ENCODE data around the gene TMCO2.
"Not testable (repeated sequence)": the region's sequence is repeated elsewhere in the genome, so short reads cannot be mapped to it uniquely, and the experiment has no call there.

The TMCO2 gene

DNA sequence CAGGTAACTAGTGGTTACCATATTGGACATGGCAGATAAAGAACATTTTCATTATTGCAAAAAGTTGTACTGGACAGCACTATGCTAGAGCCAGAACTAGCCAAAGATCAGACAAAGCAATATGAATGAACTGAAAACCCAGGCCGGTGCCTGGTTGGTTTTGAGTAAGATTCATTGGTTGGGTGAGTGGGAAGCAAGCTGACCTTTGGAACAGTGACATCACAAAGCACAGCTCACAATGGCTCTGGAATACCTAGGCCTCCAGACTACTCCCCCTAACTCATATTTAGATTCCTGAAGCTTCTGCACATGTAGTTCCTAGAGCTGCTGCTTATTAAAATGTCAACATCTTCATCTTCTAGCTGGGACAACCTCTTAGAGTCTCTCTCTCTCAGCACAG, at the start of gene TMCO2:
TSS of gene TMCO2 (plus strand) at position 283 of the 400 bp plus-strand sequence. CDS start at position 340, 57 bp downstream.
- no peak for DNase-seq (ENCODE audit: low read depth in 2 of 2)

DNA sequence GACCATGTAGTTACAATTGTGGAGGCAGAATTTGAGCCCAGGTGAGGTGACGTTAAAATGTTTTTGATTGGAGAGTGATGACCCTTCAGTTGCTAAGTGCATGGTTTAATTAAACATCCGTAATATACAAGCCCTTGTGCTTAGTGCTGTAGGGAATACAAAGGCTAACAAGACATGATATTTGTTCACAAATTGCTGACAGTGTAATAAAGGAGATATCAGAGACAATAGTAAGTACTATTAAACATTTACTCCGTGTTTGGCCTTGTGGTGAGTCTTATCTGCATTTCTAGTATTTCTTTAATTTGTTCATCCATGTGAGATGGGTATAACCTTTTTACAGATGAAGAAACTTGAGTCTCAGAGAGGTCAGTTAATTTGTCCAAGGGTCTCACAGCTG, 48.6 kb upstream of the TMCO2 start:
- no peak for DNase-seq (ENCODE audit: low read depth in 2 of 2)

DNA sequence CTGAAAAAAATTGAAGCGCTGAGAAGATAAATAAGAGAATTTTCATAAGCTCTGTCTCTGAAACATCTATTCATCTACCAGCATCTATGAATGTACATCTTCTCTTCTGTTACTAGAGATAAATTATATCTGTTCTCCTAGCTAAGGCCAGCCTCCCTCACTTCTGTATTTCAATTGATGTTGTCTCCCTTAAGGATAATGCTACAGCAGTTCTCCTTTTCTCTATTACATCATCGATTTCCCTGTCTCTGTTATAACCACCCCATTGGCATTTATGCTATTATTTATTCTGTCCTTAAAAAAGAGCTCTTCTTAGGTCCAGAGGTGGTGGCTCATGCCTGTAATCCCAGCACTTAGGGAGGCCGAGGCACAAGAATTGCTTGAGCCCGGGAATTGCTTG, 42.9 kb upstream of the TMCO2 start:
- no peak for DNase-seq (ENCODE audit: low read depth in 2 of 2)

DNA sequence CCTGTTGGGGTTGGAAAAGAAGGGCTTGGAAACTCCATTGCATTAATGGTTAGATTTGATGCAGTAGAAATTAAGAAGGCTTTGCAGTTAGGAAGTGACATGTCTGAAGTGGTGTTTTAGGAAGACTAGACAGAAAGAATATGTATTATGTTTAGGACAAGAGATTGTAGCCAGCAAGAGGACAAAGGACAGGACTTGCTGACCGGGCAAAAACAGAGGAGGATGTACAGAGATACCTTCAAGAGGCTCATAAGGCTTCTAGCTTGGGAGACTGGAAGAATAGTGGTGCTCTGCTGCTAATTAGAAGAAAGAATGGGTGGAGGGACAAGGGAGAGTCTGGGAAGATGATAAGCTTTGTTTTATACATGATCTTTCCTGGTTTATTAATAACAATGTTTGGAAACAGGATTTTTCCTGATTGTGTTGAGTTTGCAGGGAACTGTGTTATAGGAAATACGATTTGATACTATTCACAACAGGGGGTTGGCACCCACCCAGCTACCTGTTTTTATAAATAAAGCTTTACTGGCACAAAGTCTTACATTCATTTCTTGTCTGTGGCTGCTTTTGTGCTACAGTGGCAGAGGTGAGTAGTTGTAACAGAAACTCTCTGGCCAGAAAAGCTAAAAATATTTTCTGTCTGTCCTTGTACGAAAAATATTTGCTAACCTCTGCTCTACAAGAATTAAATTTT, 37.1 kb upstream of the TMCO2 start:
- DNase-seq (ENCODE audit: low read depth in 2 of 2): no peak

DNA sequence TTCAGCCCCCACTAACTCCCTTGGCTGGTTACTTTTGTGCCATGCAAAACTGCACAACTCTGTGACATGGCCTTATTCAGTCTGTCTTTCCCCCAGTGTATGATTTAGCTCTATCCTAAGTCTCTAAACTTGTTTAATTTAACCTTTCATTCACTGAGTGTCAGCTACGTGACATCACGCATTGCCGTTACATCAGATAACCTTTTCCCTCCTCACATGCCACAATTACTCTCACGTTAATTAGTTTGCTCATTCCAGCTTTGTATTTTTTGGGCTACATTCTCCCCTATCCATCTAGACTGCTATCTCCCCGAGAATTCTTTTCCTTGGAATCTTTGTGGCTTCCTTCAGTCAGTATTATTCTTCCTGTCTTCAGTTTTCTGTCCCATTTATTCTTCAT, 29.4 kb upstream of the TMCO2 start:
- no peak for DNase-seq (ENCODE audit: low read depth in 2 of 2)

DNA sequence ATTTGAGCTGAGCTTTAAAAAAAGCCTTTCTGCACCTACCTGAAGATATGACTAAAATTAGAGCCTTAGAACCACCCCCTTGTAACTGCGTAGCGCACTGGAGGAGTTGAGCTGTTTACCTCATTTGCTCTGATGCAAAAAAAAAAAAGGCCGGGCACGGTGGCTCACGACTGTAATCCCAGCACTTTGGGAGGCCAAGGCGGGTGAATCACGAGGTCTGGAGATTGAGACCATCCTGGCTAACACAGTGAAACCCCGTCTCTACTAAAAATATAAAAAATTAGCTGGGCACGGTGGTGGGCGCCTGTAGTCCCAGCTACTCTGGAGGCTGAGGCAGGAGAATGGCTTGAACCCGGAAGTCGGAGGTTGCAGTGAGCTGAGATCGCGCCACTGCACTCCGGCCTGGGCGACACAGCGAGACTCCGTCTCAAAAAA, 26.2 kb upstream of the TMCO2 start:
- DNase-seq (ENCODE audit: low read depth in 2 of 2): not testable (repeated sequence)

DNA sequence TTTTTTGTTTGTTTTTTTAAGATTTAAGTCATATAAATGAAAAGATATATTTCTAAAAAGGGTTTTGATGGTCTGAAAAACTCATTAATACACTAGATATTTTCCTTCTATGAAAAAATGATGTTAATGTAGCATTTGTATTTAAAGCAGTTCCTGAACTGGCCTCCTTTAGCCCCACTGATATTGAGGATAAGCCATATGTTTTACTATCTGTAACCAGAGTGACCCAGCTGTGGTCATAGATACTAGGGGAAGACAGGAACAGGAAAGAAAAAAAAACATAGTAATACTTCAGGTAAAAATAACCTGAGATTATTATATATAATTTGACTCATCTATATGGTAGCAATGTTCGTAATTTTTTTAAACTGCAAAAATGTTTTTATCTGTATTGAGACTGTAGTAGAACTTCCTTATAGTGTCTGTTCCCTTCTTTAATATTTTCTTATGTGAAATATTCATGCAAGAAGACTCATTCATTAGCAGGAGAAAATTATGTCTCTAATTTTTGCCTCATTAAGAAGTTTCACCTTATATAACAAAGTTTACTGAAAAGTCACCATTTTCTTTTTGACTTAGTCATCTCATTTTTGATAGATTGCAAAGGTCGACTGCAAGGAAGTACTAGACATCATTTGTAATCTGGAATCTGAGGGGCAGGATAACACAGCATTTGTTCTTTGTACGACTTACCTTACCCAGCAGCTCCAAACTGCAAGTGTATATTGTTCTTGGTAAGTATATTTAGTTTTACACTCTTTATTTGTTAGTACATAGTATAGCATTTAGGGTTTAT, 25.6 kb upstream of the TMCO2 start:
- DNase-seq (ENCODE audit: low read depth in 2 of 2): no peak

DNA sequence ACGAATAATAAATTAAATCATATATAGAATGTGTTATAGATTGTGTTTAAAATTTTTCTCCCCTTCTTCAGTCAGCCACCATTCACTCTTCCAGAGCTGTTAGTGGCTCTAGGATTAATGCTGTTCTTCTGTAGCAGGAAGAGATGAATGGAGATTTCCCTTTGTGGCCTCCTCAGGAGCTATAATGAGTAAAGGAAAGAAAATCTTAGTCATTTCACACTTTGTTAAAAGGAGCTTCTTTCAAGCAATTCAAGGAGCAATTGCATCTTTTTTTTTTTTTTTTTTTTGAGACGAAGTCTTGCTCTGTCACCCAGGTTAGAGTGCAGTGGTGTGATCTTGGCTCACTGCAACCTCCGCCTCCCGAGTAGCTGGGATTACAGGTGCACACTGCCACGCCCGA, 23.7 kb upstream of the TMCO2 start:
- no peak for DNase-seq (ENCODE audit: low read depth in 2 of 2)

DNA sequence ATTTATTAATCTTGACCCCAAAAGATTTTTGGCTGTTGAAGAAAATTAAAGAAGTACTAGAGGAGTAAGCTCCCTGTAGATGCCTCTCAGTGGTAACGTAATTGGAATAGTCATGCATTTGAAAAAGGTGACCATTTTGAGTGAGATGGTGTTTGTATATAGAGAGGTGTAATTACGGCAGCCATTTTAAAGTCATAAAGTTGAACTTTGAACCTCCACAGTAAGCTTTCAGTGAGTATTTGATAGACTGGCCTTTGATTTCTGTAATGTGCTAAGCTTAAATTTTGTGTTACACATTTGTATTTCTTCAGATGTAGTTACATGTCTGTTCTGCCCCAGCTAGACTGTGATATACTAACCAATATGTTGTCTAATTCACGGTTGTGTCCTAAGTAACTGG, 21.5 kb upstream of the TMCO2 start:
- DNase-seq (ENCODE audit: low read depth in 2 of 2): no peak

DNA sequence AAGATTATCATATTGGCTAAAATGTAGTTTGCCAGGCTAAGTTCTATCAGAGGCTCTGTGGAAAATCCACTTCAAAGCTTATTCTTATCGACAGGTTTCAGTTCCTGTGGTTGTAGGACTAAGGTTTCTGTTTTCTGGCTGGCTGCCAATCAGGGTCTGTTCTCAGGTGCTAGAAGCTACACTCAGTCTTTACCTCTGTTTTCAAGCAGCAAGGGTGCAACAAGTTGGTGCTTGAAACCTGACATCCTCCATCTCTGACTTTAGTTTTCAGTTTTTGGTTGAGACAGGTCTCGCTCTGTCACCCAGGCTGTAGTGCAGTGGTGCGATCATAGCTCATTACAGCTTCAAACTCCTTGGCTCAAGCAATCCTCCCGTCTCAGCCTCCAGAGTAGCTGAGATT, 15.3 kb upstream of the TMCO2 start:
- peak in 1 of 2 donors; percentile 7 for DNase-seq (ENCODE audit: low read depth in 2 of 2)

DNA sequence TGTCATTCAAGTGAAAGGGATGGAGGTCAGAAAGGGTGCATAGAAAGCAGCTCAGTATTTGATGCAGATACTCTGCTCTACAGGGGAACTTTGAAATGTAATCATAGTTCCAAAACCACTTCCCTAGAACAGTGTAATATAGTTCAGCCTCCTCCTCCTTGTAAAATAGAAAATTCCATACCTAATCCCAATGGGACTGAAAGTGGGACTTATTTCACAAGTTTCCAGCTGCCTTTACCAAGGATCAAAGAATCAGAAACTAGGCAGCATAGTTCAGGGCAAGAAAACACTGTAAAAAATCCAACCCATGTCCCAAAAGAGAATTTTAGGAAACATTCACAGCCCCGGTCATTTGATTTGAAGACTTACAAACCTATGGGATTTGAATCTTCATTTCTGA, 8.1 kb upstream of the TMCO2 start:
- no peak for DNase-seq (ENCODE audit: low read depth in 2 of 2)

DNA sequence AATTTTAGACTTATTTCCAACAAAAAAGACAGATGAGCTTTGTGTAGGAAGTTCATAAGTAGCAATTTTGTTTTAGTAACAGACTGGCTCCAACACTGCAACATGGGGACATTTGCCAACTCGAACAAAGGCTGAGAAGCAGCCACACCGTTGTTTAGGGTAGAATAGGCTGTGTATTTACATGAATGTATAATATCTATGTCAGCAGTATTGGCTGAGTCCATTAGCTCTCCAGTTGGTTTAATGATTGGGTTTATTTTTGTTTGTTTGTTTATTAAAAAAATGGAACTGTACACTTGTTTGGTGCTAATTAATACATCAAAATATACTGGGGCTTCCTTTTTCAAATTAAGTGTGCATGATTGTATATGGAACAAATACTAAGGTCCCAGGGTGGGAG, 7.3 kb upstream of the TMCO2 start:
- no peak for DNase-seq (ENCODE audit: low read depth in 2 of 2)

DNA sequence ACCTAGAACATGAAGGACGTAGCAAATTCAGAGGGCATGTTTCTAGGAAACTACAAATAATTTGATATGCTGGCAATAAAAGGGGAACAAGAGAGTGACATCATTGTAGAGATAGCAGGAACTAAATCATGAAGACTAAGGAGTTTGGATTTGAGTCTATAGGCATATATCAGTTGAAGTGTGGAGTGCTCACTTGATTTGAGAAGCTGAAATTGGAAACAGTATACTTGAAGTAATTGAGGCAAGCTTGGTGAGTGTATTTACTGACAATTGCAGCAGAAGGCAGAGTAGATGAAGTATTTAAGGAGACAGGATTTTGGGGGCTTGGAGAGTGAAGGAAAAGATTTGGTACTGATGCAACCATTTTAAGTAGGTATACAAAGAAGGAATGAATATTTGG, 6.4 kb upstream of the TMCO2 start:
- no peak for DNase-seq (ENCODE audit: low read depth in 2 of 2)

DNA sequence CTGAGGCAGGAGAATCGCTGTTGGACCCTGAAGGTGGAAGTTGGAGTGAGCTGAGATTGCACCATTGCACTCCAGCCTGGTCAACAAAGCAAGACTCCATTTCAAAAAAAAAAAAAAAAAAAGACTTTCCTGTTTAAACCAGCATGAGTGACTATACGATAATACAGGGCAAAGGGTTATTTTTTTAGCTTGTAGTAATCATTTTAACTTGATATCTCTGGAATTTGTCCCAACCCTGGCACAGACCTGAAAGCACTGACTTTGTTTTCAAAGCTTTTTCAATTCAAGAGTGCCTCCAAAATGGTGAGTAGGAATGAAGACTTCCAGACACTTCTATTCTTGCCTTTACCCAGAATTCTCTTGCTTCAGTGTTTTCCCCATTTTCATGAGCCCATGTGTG, 4.4 kb upstream of the TMCO2 start:
- no peak for DNase-seq (ENCODE audit: low read depth in 2 of 2)

DNA sequence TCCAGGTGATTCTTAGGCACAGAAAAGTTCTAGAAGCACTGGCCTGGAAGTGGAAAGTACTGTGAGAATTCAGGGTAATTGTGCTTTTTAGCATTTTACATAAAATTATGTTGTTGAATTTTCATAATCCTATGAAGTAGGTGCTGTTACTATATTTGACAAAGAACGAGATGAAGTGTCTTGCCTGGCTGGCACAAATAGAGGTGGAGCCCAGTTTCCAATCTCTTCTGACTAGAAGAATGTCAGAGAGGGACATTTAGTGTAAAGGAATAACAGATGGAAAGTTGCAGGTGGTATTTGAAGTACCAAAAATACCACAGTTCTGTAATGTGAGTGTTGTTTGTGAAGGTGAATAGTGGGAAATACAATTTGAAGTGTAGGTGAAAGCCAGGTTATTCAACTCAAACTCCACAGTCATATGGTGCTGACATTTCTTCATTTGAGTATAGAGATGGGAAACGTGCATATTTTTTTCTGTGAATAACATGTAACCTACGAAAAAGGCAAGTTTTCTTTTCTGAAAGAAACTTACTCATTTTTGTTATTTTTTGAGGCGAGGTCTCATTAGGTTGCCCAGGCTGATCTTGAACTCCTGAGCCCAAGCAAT, 3.5 kb upstream of the TMCO2 start:
- no peak for DNase-seq (ENCODE audit: low read depth in 2 of 2)

DNA sequence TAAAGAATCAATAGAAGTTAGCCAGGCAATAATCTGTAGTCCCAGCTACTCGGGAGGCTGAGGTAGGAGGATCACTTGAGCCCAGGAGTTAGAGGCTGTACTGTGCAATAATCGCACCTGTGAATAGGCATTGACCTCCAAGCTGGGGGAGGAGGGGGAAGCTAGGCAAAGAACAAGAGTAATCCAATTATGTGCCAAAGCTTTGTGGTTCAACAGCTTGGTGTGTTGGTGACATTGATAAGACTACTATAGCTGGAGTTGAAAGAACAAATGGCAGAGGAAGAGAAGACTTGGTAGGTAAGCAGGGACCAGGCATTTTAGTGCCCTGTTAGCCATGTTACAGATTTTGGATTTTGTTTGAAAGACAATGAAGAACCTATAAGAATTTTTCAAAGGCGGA, 2.1 kb upstream of the TMCO2 start:
- DNase-seq (ENCODE audit: low read depth in 2 of 2): no peak

DNA sequence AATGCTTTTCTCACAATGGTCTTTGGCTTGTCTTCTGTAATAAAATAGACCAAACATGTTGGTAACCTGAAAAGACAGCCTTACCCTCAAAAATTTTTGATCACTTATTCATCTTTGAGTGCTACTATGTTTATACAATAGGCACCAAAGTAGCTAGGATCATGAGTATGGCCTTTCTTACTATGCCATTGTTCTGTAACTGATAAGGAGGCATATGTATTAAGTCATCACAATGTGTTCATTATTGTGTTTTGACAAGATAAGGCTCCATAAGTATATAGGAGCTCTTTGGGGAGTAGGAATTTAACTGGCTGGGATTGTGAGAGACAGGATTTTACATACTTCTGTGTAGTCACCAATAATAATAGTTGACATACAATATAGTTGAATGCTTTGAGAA, 675 bp downstream of the TMCO2 start:
- no peak for DNase-seq (ENCODE audit: low read depth in 2 of 2)

DNA sequence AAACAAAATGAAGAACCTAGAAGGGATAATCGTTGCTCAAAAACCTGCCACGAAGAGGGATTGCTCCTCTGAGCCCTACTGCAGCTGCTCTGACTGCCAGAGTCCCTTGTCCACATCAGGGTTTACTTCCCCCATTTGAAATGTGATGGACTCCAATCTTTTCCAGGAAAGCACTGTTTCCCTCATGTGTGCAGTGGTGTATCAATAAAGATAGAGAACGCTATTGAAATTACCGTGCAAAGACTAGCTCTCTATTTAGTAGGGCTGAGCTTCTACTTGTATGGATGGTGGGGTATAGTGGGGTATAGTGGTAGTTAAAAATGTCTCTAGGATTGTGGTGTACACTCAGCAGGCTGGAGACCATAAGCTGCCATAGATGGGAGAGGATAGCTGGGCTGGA, 3.7 kb downstream of the TMCO2 start:
- DNase-seq (ENCODE audit: low read depth in 2 of 2): no peak

DNA sequence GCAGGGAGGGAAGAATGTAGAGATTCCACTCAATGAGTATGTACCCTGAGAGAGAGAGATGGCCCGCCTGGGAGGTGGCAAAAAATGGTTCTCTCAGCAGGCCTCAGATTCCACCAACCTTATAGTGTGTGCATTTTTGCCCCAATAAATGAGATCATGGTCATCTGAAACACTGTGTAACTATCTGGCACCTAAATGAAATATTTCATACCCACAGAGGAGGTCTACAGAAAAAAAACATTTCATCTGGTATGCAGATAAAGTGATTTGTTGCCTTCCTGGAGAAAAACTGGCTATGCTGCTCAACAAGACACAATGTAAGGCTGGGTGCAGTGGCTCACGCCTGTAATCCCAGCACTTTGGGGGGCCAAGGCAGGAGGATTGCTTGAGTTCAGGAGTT, 4.9 kb downstream of the TMCO2 start:
- DNase-seq (ENCODE audit: low read depth in 2 of 2): no peak

DNA sequence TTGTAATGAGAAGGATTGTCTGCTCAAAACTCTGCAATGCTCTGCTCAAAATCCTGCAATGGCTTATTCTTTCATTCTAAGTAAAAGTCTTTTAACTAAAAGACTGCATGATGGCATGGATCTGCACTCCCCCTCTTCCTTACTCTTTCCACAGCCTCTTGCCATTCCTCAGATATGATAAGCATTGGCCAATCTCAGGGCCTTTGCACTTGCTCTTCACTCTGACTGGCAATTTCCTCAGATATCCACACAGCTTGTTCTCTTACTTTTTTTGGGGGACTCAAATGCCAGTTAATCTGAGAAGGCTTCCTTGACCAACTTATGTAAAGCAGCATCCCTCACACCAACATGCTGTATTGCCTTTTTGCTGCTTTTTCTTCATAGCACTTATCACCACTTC, 7.5 kb downstream of the TMCO2 start:
- no peak for DNase-seq (ENCODE audit: low read depth in 2 of 2)

DNA sequence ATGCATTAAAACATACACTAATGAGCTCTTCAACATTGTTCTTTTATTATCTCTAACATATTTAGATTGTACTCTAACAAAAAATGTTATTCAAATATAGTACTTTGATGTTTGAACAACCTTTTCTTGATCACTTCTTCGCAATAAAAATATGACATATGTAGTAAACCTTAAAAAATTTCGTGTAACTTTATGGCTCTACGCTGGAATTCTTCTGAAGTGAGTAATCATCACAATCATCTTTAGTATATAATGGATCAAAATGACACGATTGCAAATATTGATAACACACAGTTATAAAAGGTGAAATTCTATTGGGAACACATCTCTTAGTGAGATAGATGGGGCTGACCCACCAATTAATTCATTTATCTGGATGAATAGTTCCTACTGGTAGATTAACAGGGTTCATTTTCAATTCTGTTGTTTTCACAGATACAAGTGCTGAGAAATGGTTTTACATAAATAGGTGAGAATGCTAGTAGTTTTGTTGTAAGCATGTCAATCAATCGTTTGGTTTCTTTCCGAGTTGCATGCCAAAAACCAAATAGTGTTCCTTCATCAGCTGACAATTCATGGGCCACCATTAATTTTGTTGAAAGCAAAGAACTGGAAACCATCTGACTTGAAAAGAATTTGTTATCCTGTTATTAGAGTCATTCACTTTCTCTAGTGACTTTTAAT, 8.8 kb downstream of the TMCO2 start:
- DNase-seq (ENCODE audit: low read depth in 2 of 2): no peak

DNA sequence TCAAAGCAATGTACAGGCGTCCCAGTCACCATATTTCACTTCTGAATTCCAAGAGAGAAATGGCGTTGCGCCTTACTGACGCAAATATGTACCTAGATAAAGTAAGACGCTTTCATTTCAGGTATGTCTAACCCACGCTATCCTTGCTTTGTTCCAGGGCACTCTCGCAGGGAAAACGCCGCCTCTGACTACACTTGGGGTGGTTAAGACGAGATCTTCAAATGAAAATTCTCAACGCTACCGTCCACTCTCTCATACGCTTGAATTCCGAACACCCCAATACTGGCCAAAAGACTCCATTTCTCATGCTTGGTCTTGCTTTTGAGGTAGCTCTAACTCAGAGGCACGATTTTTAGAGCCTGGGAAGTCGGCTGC, 9.6 kb downstream of the TMCO2 start:
- DNase-seq (ENCODE audit: low read depth in 2 of 2): no peak

Measured in stimulated activated CD8-positive, alpha-beta memory T cell treated with anti-CD3 and anti-CD28 coated beads, Interleukin-7, amount 100 ng/mL, for 1 hour (primary cell).